Measurements from ENCODE around the gene MED28. TPM values are rescaled to one million over a fixed set of nuclear protein-coding genes. Genes with fewer than 3 reads are reported as not detected.
A peak's percentile ranks its signal among the peaks of the same experiment; 100 is the strongest.
"Not testable (repeated sequence)": the region's sequence is repeated elsewhere in the genome, so short reads cannot be mapped to it uniquely, and the experiment has no call there.

Gene MED28, protein sequence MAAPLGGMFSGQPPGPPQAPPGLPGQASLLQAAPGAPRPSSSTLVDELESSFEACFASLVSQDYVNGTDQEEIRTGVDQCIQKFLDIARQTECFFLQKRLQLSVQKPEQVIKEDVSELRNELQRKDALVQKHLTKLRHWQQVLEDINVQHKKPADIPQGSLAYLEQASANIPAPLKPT
- total RNA-seq = 21.7 TPM
- long read RNA-seq, full-length matches to known transcripts = 21 of 23 reads
- long read RNA-seq, partial matches to known transcripts = 0 of 23 reads
- long read RNA-seq, other reads (novel, unspliced or antisense) = 2 of 23 reads

DNA sequence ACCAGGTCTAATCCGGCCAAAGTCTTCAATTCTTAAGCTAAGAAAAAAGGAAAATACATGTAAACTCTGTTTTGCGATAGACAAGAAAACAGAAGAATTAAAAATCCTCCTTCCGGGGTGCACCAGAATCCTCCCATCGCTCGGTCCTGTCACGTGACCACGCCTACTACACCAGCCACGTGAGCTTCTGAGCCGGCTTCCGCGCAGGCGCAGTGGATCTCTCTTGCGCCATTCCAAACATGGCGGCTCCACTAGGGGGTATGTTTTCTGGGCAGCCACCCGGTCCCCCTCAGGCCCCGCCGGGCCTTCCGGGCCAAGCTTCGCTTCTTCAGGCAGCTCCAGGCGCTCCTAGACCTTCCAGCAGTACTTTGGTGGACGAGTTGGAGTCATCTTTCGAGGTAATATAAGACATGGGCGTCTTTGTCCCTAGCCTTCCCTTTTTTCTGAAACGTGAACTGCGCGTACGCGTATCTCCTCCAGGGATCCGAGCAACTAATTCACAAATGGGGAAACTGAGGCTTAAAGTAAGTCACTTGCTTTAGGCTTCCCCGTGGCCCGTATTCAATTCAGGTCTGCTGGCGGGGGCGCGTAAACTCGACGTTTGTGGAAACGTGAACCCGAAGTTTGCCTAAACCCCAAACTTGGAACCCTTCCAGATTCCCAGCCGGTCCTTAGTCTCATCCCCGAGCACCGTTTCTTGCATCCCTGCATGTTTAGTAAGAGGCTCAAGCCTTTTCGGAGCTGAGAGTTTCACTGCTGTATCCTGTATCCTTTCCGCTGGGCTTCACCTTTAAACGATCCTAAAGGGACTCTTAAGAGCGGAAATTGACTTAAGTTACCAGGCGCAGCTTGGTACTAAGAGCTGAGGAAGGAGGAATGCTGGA, at the start of gene MED28:
Gene MED28 (plus strand): TSS at position 226 of the 884 bp plus-strand sequence. CDS start 14 bp downstream, at position 240.
- peak; percentile 97 for DNase-seq (ENCODE audit: low spot score)
- intact Hi-C loops (cut with DNase I) = loop anchor here (1.0 to 10.0 kb wide), 2 partner anchors 36 to 190 kb away; no protein-coding TSS in a partner anchor

DNA sequence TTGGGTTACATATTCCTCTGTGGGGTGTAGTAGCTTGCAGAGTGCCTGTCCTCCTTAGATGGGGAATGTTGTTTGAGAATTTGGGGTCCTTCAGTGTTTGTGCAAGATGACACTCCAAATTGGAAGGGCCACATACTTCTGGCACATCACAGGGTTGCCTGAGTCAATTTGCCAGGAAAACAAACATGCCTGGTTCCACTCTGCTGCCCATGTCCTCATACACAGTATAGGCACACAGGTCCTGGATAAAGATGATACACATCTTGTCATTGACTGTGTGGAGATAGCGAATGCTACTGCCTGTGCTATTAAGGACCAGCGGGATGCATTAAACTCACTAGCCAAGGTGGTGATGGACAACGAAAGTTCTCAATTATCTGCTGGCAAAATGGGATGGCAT, 48.6 kb upstream of the MED28 start:
- intact Hi-C loops (cut with DNase I) = no loop called here
- DNase-seq (ENCODE audit: low spot score) = no peak

DNA sequence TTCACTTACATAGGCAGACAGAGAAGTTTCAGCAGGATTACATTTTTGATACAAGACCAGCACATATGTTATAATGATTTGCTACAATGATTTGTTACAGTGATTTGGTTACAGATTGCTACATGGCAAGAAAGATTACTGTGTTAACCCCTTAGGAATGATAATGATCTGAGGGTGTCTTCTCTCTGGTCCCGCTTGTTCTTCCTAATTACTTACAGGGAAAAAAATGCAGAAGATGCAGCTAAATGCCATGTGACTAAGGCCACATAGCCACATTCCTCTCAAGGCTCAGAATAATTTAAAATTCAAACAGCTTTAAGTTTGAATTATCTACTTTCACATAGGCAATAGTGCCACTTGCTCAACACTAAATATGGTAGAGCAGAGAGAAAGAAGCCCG, 47.2 kb upstream of the MED28 start:
- intact Hi-C loops (cut with DNase I) = no loop called here
- no peak for DNase-seq (ENCODE audit: low spot score)

DNA sequence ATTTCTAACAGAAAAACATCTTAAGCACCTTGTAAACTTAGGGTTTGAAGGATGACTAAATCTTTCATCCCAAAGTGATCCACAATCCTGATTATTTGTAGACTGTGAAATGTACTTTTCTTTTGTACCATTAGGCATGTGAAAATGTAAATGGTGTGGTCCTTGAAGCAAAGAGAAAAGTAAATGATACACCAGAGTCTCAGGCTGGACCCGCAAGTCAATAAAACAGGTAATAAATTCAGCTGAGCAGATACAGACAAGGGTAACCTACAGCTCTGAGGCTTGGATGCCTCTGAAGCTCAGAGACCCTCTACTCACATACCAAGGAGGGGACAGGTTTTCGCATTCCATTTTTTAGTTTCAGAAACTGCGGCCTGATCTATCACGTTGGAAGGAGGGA, 40.2 kb upstream of the MED28 start:
- intact Hi-C loops (cut with DNase I) = no loop called here
- no peak for DNase-seq (ENCODE audit: low spot score)

DNA sequence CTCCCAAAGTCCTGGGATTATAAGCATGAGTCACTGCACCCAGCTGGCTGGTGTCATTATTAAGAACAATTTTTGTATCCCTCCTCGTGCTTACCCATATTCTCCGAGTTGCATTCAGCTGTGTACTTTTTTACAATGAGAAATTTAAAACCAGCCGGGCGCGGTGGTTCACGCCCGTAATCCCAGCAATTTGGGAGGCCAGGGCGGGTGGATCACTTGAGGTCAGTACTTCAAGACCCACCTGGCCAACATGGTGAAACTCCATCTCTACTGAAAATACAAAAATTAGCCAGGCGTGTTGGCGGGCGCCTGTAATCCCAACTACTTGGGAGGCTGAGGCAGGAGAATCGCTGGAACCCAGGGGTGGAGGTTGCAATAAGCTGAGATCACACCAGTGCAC, 39.3 kb upstream of the MED28 start:
- DNase-seq (ENCODE audit: low spot score); intact Hi-C loops (cut with DNase I): not testable (repeated sequence)

DNA sequence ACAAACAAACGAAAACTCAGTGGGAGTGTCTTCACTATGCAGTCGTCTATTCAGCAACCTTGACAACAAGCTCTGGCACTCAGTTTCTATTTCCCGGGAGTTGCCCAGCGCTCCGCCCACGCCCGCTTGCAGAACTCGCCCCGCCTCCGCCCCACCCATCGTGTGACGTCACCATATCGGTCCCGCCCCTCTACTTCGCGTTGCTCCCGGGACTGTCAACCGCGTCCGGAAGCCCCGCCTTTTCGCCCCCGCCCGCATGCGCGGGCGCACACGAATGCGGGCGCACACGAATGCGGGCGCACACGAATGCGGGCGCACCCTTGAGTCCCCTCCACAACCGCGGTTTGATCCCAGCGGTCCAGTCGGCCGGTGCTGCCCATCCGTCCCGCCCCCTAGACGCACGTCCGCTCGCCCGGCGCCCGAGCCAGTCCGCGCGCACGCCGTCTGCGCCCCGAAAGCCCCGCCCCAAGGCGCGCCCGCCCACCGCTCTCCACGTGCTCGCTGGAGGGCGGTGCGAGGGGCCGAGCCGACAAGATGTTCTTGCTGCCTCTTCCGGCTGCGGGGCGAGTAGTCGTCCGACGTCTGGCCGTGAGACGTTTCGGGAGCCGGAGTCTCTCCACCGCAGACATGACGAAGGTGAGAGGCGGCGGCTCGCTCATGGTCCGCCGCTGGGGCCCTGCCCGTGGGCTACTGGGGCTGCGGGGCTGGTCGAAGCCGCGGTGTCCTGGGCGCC, 37.3 kb upstream of the MED28 start, which contains the start of gene LAP3:
Gene LAP3 (plus strand): TSS at position 267 of the 733 bp plus-strand sequence. CDS start 268 bp downstream, at position 535.
- DNase-seq (ENCODE audit: low spot score) = peak; percentile 100
- intact Hi-C loops (cut with DNase I) = loop anchor here (1.0 to 2.0 kb wide), 2 partner anchors 233 to 444 kb away; partner anchors contain the start of genes DCAF16, LCORL and NCAPG

DNA sequence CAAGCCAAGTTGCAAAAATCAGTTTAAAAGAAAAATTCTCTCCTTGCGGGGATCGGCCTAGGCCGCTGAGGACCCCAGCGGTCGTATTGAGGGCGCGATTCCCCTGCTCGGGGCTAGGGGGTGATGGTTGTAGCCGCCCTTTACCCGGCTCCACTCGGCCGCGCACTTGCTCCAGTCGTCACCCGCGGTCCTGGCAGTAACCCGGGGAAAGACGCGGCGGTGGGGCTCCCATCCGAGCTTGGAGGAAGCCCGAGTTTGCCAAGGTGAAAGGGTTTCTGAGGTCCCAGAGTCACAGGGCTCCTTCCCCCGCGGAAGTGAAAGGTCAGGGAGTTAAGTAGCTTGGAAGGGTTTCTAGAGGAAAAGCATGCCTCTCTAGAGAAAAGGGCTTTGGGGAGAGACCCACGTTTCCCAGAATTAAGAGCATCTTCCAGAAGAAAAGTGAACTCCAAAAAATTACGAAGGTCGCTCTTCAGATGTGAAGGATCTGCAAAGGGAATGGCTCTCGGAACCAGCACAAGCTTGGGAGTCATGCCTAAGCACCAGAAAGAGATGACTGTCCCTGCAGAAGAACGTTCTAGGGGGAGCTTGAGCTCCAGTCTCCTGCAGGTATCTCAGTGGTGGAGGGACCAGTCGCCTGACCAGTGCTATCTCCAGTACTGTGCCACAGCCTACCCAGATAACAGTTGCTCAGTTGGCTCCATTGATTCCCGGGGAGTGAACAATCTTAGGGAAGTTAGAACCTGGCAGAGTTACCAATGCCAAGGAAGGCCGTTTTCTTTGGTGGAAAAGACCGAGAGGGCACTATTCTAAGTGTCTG, 36.6 kb upstream of the MED28 start:
- DNase-seq (ENCODE audit: low spot score) = peak; percentile 78
- intact Hi-C loops (cut with DNase I) = loop anchor here (1.0 to 2.0 kb wide), 3 partner anchors 36 to 443 kb away; partner anchors contain the start of genes DCAF16, LCORL, MED28 and NCAPG

DNA sequence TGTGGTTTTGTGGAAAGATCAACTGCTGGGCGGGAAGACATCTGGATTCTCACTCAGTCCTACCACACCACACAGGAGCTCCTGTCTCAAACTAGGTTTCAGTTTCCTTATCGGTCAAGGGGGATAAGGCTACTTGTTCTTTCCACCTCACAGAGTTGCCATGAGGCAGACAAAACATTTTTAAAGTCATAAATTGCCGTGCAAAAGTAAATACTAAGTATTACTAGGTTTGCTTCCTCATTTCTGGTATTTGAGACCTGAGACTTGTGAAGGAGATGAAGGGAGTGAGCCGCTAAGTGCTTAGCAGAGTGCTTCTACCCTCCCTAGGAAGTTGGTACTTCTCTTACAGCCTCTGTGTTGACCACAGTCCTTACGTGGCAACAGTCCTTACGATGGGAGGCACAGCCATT, 36.0 kb upstream of the MED28 start:
- no peak for DNase-seq (ENCODE audit: low spot score)
- intact Hi-C loops (cut with DNase I) = loop anchor here (1.0 kb wide), 1 partner anchor 36 kb away; the partner anchor contains the start of gene MED28

DNA sequence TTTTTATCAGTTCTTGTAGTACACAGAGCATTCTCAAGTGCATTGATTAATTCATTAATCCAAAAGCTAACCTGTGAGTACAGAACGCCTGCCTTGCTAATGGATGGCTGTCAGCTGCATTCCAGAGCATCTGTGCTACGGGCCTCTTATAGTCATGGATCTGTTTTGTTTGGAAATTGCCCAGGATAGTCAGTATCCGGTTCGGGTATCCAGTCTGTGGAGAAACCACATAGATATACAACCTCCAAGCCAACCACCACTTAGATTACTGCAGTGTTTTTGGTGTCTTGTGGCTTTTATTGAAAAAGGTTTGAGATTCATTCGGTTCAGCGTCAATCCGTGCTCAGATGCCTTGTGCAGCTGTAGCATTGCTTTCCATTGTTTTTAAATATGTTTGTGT, 33.5 kb upstream of the MED28 start:
- intact Hi-C loops (cut with DNase I) = no loop called here
- DNase-seq (ENCODE audit: low spot score) = no peak

DNA sequence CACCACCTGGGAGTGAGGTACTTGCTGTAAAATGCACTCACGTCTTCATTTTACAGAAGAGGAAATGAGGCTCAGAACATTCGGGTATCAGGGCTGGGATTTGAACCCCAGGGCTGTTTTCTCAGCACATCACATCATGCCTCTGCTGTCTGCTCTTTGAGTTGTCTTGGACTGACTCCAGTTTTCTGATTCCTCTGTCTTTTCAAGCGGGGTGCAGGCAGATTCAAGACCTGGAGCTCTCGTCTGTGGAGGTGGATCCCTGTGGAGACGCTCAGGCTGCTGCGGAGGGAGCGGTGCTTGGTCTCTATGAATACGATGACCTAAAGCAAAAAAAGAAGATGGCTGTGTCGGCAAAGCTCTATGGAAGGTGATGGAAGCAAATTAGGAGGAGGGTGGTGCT, 31.2 kb upstream of the MED28 start:
- DNase-seq (ENCODE audit: low spot score) = no peak
- intact Hi-C loops (cut with DNase I) = no loop called here

DNA sequence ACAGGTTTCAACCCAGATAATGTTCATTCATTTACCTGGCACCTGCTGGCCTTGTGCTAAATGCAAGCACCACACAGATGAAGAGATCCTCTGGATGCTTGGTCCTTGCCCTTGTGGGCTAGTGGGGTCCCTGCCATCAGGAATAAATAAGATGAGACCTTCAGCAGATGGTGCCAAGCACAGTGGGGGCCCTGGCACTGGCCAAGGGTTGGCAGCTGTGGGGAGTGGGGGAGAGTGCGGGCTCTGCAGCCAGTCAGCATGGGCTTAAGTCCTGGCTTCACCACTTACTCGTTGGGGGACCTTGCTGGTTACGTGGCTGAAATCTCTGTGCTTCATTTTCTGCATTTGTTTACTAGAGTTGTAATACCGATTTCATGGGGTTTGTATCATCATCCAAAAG, 30.5 kb upstream of the MED28 start:
- no peak for DNase-seq (ENCODE audit: low spot score)
- intact Hi-C loops (cut with DNase I) = no loop called here

DNA sequence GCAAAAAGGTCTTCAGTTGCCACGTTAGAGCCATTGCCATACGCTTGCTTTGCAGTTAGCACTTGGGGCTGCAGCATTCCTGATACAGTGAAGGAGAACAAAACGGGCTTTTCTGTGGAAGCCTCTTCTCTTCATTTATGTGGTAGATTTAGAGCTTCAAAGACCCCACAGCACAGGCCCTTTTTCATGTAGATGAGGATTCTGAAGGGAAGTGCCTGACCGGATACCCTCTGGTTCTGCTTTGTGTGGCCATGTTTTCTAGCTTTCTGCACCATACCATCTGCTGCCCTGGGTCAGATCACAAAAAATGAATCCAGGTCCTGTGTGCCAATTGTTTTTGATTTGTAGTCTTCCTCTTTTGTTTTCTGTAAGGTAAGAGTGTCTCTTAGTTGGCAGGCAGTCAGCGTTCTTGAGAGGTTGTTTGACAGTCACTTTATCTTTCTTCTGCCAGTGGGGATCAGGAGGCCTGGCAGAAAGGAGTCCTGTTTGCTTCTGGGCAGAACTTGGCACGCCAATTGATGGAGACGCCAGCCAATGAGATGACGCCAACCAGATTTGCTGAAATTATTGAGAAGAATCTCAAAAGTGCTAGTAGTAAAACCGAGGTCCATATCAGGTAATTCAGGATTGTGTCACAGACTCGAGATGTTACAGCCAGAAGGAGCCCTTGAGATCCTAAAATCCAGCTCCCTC, 29.8 kb upstream of the MED28 start:
- no peak for DNase-seq (ENCODE audit: low spot score)
- intact Hi-C loops (cut with DNase I) = no loop called here

DNA sequence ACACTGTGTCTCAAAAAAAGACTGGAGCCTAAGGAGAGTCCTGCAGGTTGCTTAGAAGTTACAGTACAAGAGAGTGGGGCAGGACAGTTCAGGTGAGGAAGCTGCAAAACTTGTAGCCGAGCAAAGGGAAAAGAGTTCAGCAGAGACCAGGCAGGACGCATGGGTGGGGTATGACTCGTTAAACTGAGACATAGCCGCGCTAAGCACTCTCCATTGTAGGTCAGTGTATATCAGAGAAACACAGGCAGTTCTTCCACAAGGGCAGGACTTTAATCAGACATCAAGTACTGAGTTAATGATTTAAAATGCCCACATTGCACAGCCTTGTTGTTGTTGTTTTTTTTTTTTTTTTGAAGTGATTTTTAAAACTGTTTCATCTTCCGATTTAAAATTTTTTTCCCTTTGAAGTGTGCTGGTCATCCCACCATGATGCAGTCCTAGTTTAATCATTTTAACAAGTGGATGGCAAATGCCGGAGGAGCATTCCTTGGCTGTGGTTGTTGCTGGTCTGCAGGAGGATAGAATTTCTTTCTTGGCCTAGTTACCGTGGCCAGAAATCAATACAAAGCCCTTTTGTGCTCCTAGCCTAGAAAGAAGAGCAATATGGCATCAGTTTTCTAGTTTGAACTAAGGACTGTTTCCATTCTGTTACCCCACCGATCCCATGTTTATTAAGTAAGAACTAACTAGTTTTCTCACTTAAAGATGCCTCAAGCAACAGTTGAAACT, 27.2 kb upstream of the MED28 start:
- DNase-seq (ENCODE audit: low spot score) = no peak
- intact Hi-C loops (cut with DNase I) = no loop called here

DNA sequence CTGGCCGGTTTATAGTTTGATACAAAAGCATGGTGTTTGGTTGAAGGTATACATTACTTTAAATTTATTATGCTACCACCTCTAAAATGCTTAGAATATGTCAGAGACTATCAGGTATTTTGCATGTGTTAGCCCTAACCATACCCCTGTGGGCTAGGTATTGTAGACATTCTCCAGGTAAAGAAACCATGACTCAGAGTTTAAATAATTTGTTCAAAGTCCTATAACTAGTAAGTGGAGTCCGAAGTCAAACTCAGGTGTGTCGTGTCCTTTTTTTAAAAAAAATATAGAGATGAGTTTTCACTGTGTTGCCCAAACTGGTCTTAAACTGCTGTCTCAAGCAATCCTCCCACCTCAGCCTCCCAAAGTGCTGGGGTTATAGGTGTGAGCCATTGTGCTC, 25.1 kb upstream of the MED28 start:
- DNase-seq (ENCODE audit: low spot score) = no peak
- intact Hi-C loops (cut with DNase I) = no loop called here

DNA sequence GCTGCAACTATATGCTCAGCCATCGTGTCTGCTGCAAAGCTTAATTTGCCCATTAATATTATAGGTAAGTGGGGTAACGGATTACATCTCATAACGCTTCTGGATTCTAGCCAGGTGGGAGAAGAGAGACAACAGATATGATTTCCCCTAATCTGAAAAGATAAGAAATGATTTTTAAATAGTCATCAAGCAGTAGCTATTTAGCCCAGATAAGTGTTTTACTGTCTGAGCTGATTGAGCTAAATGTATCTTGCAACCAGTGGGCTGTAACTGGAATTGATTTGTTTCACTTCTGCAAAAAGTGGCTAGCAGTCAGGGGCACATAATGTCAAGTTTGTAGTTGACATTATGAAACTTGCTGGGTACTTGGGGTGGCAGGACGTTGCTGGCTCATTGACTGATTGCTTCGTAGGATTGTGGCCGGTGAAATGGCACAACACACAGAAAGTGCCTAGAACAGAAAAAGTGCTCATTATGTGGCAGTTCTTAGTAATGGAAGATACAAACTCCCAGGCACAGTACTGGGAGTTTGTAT, 18.9 kb upstream of the MED28 start:
- intact Hi-C loops (cut with DNase I) = no loop called here
- peak; percentile 12 for DNase-seq (ENCODE audit: low spot score)

DNA sequence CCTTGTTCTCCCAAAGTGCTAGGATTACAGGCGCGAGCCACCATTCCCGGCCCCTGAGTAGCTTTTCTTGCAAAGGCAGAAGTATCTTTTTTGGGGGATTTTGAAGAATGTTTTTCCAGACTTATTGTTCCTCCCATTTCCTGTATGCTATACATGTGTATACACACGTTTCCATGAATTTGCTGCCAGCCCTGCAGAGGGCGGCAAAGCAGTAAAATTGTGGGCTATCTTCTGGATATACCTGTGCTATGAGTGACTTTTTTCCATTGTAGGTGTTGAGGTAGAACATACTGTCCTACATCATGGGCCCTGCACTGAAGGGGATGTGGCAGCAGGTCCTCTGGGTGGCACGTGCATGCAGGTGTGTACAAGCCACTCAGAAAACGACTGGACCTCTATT, 16.9 kb upstream of the MED28 start:
- no peak for DNase-seq (ENCODE audit: low spot score)
- intact Hi-C loops (cut with DNase I) = no loop called here

DNA sequence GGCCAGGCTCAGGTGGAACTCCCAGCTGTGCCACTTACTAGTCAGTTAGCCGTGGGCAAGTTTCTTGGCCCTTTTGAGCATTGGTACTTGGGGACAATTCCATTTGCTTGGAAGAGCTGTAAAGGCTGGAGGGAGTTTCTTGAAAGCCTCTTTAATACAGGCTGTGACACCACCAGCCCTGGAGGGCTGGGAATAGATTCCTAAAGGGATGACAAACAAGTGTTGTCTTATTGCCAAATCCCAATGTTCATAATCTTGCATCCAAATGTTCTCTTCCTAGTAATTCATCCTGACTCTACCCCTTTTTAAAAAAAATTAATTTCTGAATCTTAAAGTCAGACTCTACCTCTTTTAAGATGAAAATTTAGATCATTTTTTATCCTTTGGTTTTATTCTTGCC, 14.6 kb upstream of the MED28 start:
- DNase-seq (ENCODE audit: low spot score) = peak; percentile 49
- intact Hi-C loops (cut with DNase I) = no loop called here
